Esophagus muscularis mucosa (tissue), 4 donors: ENCODE measurements around the gene NUBP2.

Experiments used
- EP300 ChIP-seq: sonication (generic); formaldehyde crosslinking; IDR thresholded peaks from one replicate; pipeline ENCODE4 v1.6.1; 2017; ENCODE audit warnings: antibody characterized with exemption
- POLR2A ChIP-seq: fragments of 450-650 bp; IDR thresholded peaks from one replicate; pipeline ENCODE4 v1.6.1; 2017; ENCODE audit warnings: antibody characterized with exemption, moderate library complexity, mild to moderate bottlenecking, low read depth
- TF ChIP-seq, protein P1 (sequence below), 3 experiments: fragments of 200-600 bp in 2 of 3; fragments of 450-650 bp in 1 of 3; sonication (generic) in 2 of 3; IDR thresholded peaks; one replicate each; pipeline ENCODE4 v1.5.1; 2017 to 2019; ENCODE audit warnings: antibody characterized with exemption in 3 of 3, mild to moderate bottlenecking in 2 of 3, moderate library complexity in 1 of 3

DNA sequence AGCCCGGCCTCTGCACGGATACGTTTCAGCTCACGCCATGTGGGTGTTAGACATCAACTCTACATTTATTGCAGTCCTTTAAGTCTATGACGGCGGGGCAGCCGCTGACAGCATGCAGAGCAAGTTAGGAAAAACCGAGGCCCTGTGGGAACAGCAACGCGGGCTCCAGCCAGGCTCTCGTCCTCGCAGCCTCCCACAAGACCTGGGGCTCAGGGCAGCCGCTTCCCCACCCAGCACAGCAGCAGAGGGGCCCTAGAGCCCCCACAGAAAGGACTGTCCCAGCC, 6.1 kb upstream of the NUBP2 start:
- TF ChIP-seq, protein P1, sequence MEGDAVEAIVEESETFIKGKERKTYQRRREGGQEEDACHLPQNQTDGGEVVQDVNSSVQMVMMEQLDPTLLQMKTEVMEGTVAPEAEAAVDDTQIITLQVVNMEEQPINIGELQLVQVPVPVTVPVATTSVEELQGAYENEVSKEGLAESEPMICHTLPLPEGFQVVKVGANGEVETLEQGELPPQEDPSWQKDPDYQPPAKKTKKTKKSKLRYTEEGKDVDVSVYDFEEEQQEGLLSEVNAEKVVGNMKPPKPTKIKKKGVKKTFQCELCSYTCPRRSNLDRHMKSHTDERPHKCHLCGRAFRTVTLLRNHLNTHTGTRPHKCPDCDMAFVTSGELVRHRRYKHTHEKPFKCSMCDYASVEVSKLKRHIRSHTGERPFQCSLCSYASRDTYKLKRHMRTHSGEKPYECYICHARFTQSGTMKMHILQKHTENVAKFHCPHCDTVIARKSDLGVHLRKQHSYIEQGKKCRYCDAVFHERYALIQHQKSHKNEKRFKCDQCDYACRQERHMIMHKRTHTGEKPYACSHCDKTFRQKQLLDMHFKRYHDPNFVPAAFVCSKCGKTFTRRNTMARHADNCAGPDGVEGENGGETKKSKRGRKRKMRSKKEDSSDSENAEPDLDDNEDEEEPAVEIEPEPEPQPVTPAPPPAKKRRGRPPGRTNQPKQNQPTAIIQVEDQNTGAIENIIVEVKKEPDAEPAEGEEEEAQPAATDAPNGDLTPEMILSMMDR (IDR thresholded peaks at IDR 0.05), result no peak
- TF ChIP-seq POLR2A (no peak), EP300 (no peak)
